HepG2 (cell line): Measurements from ENCODE around the gene MFSD2B. TPM values are rescaled to one million over a fixed set of nuclear protein-coding genes. Genes with fewer than 3 reads are reported as not detected.

Source experiments
- ELF1 ChIP-seq: sonication (generic); formaldehyde crosslinking; IDR thresholded peaks from 2 replicates; pipeline ENCODE4 v1.4.0; 2020; ENCODE audit warnings: missing genetic modification reagents
- HMG20B ChIP-seq: conservative IDR thresholded peaks from 2 replicates; pipeline ENCODE4 v1.6.1; 2016; ENCODE audit warnings: missing genetic modification reagents, missing compliant biosample characterization
- MBD4 ChIP-seq: IDR thresholded peaks from 2 replicates; pipeline ENCODE4 v1.6.1; 2012; ENCODE audit warnings: low read length, inconsistent platforms, borderline replicate concordance
- MIXL1 ChIP-seq: IDR thresholded peaks from 2 replicates; pipeline ENCODE4 v1.6.1; 2016
- MXD4 ChIP-seq: IDR thresholded peaks from 2 replicates; pipeline ENCODE4 v1.6.1; 2016; ENCODE audit warnings: mild to moderate bottlenecking, missing biosample characterization, missing genetic modification reagents
- NRL ChIP-seq: sonication (generic); formaldehyde crosslinking; IDR thresholded peaks from 2 replicates; pipeline ENCODE4 v1.5.0; 2020; ENCODE audit warnings: missing genetic modification reagents, mild to moderate bottlenecking, moderate library complexity, borderline replicate concordance
- RFXAP ChIP-seq: sonication (generic); formaldehyde crosslinking; IDR thresholded peaks from 2 replicates; pipeline ENCODE4 v1.4.0; 2020; ENCODE audit warnings: missing genetic modification reagents, borderline replicate concordance
- YEATS4 ChIP-seq: sonication (generic); formaldehyde crosslinking; IDR thresholded peaks from 2 replicates; pipeline ENCODE4 v1.4.0; 2020; ENCODE audit warnings: missing genetic modification reagents, borderline replicate concordance
- YY1 ChIP-seq: IDR thresholded peaks from 2 replicates; pipeline ENCODE4 v1.6.1; 2011; ENCODE audit warnings: low read length, low read depth, moderate library complexity, mild to moderate bottlenecking; ENCODE audit not compliant: insufficient read depth, insufficient replicate concordance
- ZBTB39 ChIP-seq: sonication (generic); formaldehyde crosslinking; IDR thresholded peaks from 2 replicates; pipeline ENCODE4 v1.5.0; 2020; ENCODE audit warnings: missing genetic modification reagents
- ZNF224 ChIP-seq: sonication (generic); formaldehyde crosslinking; IDR thresholded peaks from 2 replicates; pipeline ENCODE4 v1.5.0; 2020; ENCODE audit warnings: mild to moderate bottlenecking, missing genetic modification reagents
- ZNF33A ChIP-seq: sonication (generic); formaldehyde crosslinking; IDR thresholded peaks from 2 replicates; pipeline ENCODE4 v1.5.1; 2020; ENCODE audit warnings: missing genetic modification reagents, mild to moderate bottlenecking, moderate library complexity, borderline replicate concordance
- ZNF556 ChIP-seq: sonication (generic); formaldehyde crosslinking; IDR thresholded peaks from 2 replicates; pipeline ENCODE4 v1.4.0; 2020; ENCODE audit warnings: mild to moderate bottlenecking, missing genetic modification reagents, borderline replicate concordance
- ZNF766 ChIP-seq: sonication (generic); formaldehyde crosslinking; IDR thresholded peaks from 2 replicates; pipeline ENCODE4 v1.5.0; 2020; ENCODE audit warnings: missing genetic modification reagents, borderline replicate concordance
- polyA plus RNA-seq, 8 experiments: library from polyadenylated mRNA; depleted of rRNA in 3 of 8; stranded (reverse) in 7 of 8; unstranded in 1 of 8; fragments of >200 nt; fragmentation: Illumina TruSeq in 4 of 8; extraction: Trizol in 4 of 8; gene quantifications; 2 replicates each; pipeline versions ENCODE4 v1.2.1 to v1.2.3, GENCODE V29; 2011 to 2016; ENCODE audit warnings: low read depth in 4 of 8, missing spikeins in 1 of 8, mixed read lengths in 1 of 8; ENCODE audit not compliant: insufficient read depth in 1 of 8
- total RNA-seq, 5 experiments: library from RNA; depleted of rRNA; stranded (reverse); fragments of >200 nt; fragmentation: Illumina TruSeq; extraction: Trizol; gene quantifications; 2 replicates each; pipeline ENCODE4 v1.2.3, GENCODE V29; 2016; ENCODE audit warnings: low read depth in 1 of 5

The MFSD2B gene
- total and polyA plus RNA-seq, 2 of the 13 experiments (the other 11 are each of a cell fraction or from before 2014, with no cell fraction given): 0.21 to 0.93 TPM

- TF ChIP-seq NRL (CRISPR knock-in tag): peak; percentile 86
- TF ChIP-seq ZNF766 (CRISPR knock-in tag): 0 out of 2 replicates have a peak, but pooled peaks have one; percentile 22
- TF ChIP-seq ZNF224 (CRISPR knock-in tag): peak; percentile 74; the same call in 1 of the 2 replicates
- TF ChIP-seq HMG20B (CRISPR knock-in tag): peak; percentile 85
- TF ChIP-seq MIXL1 (CRISPR knock-in tag): peak; percentile 60; the same call in 1 of the 2 replicates
- 0 out of 2 replicates have a peak, but pooled peaks have one; percentile 14 for TF ChIP-seq ELF1 (CRISPR knock-in tag)
- peak; percentile 69; the same call in 1 of the 2 replicates for TF ChIP-seq ZNF556 (CRISPR knock-in tag)
- peak; percentile 20; the same call in 1 of the 2 replicates for TF ChIP-seq YEATS4
- TF ChIP-seq MBD4: no peak
- peak; percentile 92; the same call in 1 of the 2 replicates for TF ChIP-seq ZBTB39 (CRISPR knock-in tag)
- TF ChIP-seq MXD4: peak; percentile 51; the same call in 1 of the 2 replicates
- TF ChIP-seq ZNF33A (CRISPR knock-in tag): peak; percentile 89; the same call in 1 of the 2 replicates
- peak; percentile 42; the same call in 1 of the 2 replicates for TF ChIP-seq RFXAP (CRISPR knock-in tag)
- TF ChIP-seq YY1: peak; percentile 51
Measured at GRCh38 chr2:24015562-24016375, 5.9 kb downstream of the MFSD2B start (continued).
